ENCODE results near the gene CAMSAP2.

Gene CAMSAP2

DNA sequence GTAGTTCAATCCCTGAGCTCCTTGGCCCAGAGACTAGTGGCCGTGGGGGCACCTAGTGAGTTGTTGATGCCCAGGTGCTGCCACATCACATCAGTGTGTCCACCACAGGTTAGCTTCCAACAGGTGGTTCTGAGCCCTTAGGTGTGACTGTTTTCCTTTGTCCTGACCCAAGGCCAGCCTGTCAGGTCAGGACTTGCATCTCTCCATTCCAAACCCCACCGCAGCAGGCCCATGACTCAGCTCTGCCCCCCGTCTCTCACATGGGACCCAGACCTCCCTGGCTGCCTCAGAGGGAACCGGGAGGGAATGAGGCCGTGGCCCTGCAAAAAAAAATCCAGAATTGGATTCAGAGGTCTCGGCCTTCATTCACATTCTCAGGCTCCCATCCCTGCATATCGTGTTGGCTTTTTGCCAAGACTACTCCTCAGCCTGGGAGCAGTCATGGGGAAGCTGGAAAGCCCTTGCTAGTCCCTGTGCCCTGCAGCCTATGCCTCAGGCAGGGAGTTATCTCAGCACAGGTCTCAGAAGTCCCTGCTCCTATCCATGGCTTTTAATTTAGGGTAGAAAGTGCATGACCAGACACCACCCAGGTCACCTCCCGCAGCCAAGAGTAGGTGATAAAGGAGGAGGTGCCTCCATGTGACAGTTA is 163.2 kb downstream of the CAMSAP2 start:
- no peak for DNase-seq

DNA sequence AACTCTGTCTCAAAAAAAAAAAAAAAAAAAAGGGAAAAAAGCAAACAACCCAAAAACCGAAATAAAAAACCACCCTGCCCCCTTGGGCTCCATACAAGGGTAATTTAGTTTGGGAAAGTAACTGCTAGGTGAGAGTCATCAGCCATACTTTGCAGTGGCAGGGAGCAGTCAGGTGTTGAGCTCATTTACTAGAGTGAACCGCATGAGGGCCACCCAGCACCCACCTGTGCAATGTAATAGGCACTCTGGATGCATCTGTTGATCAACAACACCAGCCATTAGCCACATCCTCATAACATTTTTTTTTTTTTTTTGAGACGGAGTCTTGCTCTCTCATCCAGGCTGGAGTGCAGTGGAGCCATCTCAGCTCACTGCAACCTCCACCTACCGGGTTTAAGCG is 165.1 kb downstream of the CAMSAP2 start:
- DNase-seq, result no peak

DNA sequence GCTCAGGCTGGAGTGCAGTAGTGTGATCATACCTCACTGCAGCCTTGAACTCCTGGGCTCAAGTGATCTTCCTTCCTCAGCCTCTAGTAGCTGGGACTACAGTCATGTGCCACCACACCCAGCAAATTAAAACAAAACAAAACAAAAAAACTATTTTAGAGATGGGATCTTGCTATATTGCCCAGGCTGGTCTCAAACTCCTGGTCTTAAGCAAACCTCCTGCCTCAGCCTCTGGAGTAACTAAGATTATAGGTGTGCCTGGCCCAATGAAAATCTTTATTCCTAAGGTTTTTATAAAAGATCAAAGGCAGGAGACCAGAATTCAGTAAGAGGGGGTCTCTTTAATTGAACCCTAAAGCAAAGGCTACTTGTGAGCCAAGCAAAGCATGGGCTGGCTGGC is 166.1 kb downstream of the CAMSAP2 start:
- DNase-seq, result no peak

DNA sequence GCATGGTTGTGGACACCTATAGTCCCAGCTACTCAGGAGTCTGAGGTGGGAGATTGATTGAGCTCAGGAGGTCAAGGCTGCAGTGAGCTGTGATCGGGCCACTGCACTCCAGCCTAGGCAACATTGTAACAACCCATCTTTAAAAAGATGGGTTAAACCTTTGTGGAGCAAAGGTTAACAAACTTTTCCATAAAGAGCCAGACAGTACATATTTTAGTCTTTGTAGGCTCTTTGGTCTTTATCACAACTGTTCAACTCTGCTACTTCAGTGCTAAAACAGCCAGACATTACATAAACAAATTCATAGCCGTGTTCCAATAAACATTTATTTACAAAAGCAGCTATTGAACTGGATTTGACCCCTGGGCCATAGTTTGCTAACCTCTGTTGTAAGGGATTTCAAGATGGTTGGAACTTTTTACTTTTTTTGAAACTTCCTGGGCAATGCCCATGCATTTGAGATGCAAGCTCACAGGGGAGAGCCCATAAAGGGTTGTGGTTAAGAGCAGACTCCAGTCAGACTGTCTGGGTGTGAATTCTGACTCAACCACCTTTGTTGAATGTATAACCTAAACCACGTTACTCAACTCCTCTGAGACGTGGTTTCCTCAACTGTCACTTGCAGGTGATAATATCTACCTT is 166.8 kb downstream of the CAMSAP2 start:
- DNase-seq, result no peak

DNA sequence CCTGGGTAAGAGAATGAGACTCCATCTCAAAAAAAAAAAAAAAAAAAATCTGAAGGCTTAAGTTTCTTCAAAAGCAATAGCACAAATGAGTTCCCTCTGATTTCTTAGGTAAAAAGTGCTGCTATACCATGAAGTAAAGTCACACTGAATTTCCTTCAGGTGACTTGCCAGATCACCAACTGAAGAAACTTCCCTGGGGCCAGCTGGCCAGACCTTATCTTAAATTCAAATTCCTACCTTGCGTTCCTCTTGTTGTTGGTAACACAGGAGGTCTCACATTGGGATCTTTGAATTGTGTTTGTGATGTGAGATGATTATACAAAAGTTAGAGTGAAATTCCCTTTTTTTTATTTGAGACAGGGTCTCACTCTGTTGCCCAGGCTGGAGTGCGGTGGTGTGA is 167.8 kb downstream of the CAMSAP2 start:
- no peak for DNase-seq

DNA sequence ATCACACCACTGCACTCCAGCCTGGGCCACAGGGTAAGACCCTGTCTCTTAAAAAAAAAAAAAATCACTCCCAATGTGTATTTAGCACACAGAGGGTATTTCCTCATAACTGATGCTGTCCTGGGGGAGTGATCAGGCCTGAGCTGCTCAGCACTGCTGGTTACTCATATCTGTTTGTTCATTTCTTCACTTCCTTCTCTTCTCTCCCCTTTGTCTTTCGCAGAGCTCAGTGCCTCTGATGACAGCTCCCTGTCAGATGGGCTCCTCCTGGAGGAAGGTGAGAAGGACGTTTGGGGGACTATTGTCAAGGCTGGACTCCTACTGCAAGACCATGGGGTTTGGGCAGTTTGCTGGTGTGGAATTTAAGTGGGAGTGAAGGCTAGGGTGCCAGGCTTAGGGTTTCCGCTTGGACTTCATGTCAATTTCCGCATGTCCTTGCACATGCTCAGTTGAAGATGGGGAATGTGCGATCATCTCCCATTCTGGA is 169.0 kb downstream of the CAMSAP2 start:
- DNase-seq, result no peak

DNA sequence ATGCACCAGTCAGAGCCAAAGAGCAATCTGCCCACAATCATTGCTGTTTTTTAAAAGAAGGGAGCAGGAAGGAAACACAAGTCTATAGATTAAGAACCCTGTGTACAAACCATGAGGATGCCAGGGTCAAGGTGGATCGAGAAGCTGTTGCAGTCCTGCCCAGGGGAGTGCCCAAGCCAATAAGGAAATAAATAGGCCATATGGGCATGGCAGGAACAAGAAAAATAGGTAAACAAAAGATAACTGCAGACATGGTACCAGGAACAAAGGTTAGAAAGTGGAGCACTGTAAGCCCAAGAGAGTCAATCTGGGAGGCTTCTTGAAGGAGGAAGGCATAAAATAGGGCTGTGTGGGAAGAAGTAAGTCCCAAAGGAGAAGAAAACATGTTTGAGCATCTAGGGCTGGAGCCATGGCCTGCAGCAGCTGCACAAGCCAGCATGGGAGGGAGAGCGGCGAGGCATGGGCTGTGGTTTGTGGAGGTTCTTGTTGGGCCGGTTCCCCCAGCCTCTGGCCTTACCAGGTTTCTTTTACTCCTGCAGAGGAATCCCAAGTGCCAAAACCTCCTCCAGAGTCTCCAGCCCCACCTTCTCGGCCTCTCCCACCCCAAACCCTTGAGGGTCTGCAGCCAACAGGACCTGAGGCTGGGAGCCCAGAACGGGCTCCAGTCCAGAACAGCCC is 169.6 kb downstream of the CAMSAP2 start:
- no peak for DNase-seq

DNA sequence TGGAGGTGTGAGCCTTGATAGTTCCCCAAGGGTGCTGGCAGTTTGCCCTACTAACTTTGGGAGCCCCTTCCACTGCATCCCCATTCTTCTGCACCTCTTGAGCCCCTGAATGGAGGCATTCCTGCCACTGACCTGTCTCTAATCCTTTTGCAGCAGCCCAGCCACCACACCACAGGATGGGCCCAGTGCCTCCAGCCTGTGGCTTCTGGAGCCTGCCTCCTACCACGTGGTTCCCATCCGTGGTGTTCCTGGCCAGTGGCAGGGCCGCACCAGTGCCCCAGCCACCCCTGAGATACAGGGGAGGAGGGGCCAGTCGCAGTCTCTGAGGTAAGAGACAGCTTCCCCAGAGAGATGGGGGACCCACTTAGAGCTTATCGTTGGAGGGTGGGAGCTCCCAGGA is 170.4 kb downstream of the CAMSAP2 start:
- no peak for DNase-seq

DNA sequence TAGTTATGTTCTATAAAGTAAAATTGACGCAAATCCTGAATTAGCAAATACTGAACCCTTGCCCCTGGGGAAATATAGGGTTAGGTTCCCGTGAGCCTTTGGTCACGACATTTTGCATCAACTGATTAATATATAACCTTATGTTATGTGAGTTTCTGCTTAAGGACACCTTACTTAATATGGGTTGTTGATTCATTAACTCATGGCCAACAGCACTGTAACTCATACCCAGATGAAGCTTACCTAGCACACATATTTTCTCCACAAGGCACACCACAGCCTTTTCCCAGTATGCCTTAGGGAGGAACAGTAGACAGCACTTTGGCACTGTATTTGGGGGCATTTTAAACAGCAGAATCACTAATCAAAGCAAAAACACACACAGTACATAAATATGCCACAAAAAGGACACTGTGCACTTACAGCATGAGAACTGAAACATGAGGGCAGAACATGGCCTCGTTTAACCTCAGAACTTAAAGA is 171.1 kb downstream of the CAMSAP2 start:
- no peak for DNase-seq

All from SW 1271 (cell line).